Measurements from ENCODE around the gene IVD.

IVD gene

GRCh38 chr15:40377606-40378005, 28.0 kb upstream of the IVD start:
- DNase-seq (ENCODE audit: low read depth), result no peak

- DNase-seq (ENCODE audit: low read depth), result no peak
Measured at GRCh38 chr15:40379374-40379773, 26.2 kb upstream of the IVD start.

GRCh38 chr15:40379853-40380252, 25.7 kb upstream of the IVD start:
- no peak for DNase-seq (ENCODE audit: low read depth)

- DNase-seq (ENCODE audit: low read depth), result no peak
Measured at GRCh38 chr15:40380636-40381035, 25.0 kb upstream of the IVD start.

- no peak for DNase-seq (ENCODE audit: low read depth)
Measured at GRCh38 chr15:40381818-40382529, 23.6 kb upstream of the IVD start.

- DNase-seq (ENCODE audit: low read depth), result peak; percentile 72
Measured at GRCh38 chr15:40382580-40383456, 22.8 kb upstream of the IVD start, which contains the start of gene KNSTRN. TSS of gene KNSTRN (plus strand) at chr15:40382721. CDS start at chr15:40382836, 115 bp downstream.

GRCh38 chr15:40386480-40386879, 19.1 kb upstream of the IVD start:
- no peak for DNase-seq (ENCODE audit: low read depth)

GRCh38 chr15:40388941-40389823, 16.4 kb upstream of the IVD start:
- no peak for DNase-seq (ENCODE audit: low read depth)

GRCh38 chr15:40389824-40390595, 15.6 kb upstream of the IVD start:
- no peak for DNase-seq (ENCODE audit: low read depth)

GRCh38 chr15:40392986-40393948, 12.3 kb upstream of the IVD start:
- DNase-seq (ENCODE audit: low read depth), result no peak

- no peak for DNase-seq (ENCODE audit: low read depth)
Measured at GRCh38 chr15:40397688-40398412, 7.7 kb upstream of the IVD start.

- DNase-seq (ENCODE audit: low read depth), result no peak
Measured at GRCh38 chr15:40398413-40398873, 7.2 kb upstream of the IVD start.

GRCh38 chr15:40399370-40399769, 6.2 kb upstream of the IVD start:
- no peak for DNase-seq (ENCODE audit: low read depth)

GRCh38 chr15:40407330-40407990, 1.9 kb downstream of the IVD start:
- no peak for DNase-seq (ENCODE audit: low read depth)

GRCh38 chr15:40409366-40409765, 3.8 kb downstream of the IVD start:
- DNase-seq (ENCODE audit: low read depth), result no peak

GRCh38 chr15:40410476-40410875, 4.9 kb downstream of the IVD start:
- DNase-seq (ENCODE audit: low read depth), result no peak

GRCh38 chr15:40412095-40412759, 6.6 kb downstream of the IVD start:
- DNase-seq (ENCODE audit: low read depth), result no peak

- no peak for DNase-seq (ENCODE audit: low read depth)
Measured at GRCh38 chr15:40413036-40413435, 7.4 kb downstream of the IVD start.
